HepG2 (cell line): Measurements from ENCODE around the gene PRM3. TPM values are rescaled to one million over a fixed set of nuclear protein-coding genes. Genes with fewer than 3 reads are reported as not detected.
A peak's percentile ranks its signal among the peaks of the same experiment; 100 is the strongest.

Experiments
- ATAC-seq: fragments of 200-7000 bp; cut with Tn5 transposase; 3 replicates; pipeline ENCODE4 v1.9.1; 2020; ENCODE audit warnings: mild to moderate bottlenecking, moderate library complexity
- BruUV-seq: library from RNA; stranded (reverse); fragments of 400-500 nt; replicated peaks from 2 replicates; lab custom pipeline; 2021; lab: Mats Ljungman, UMichigan
- CTCF ChIA-PET: fragments of 300-600 bp; formaldehyde crosslinking; extraction: SDS; loops from one replicate; lab custom pipeline; 2021; ENCODE audit warnings: low total read pairs, inconsistent platforms, low intra/inter-chr PET ratio; lab: Yijun Ruan, JAX
- POLR2A ChIA-PET: fragments of 350-600 bp; sonication (Branson Sonifier 250); formaldehyde crosslinking; loops from one replicate; lab custom pipeline; 2020; ENCODE audit warnings: antibody characterized with exemption, inconsistent platforms; lab: Yijun Ruan, JAX
- DNase-seq: peaks from one replicate; pipeline ENCODE4 v3.0.0-alpha.2; 2015; ENCODE audit warnings: low spot score
- FAIRE-seq: peaks from 3 replicates; lab custom pipeline; 2011; peaks lifted over from hg19 to GRCh38; lab: Jason Lieb, UNC
- H2AFZ ChIP-seq: one replicate; pipeline ENCODE4 v1.6.1; 2011; ENCODE audit warnings: low read length, inconsistent platforms
- H3K27ac ChIP-seq: fragments of 300-600 bp; 3 replicates; pipeline ENCODE4 v1.8.0; 2011; ENCODE audit warnings: mixed run types, mild to moderate bottlenecking, mixed read lengths, low read length, inconsistent platforms; ENCODE audit not compliant: insufficient read depth; ENCODE audit errors: extremely low read length
- H3K27me3 ChIP-seq, 2 experiments: fragments of 200-600 bp in 1 of 2; 2 replicates in 1 of 2; 3 replicates in 1 of 2; pipeline versions ENCODE4 v1.6.0 to v1.8.0; 2011; ENCODE audit warnings: low read length in 2 of 2, mild to moderate bottlenecking in 2 of 2, moderate library complexity in 2 of 2, inconsistent platforms in 1 of 2; ENCODE audit not compliant: insufficient read depth in 2 of 2, control insufficient read depth in 1 of 2
- H3K36me3 ChIP-seq, 2 experiments: fragments of 200-600 bp in 1 of 2; replicated peaks in 1 of 2; 2 replicates in 1 of 2; 3 replicates in 1 of 2; pipeline versions ENCODE4 v1.5.1 to v1.8.0; 2011; ENCODE audit warnings: low read length in 2 of 2, inconsistent platforms in 1 of 2; ENCODE audit not compliant: insufficient read depth in 2 of 2, control insufficient read depth in 1 of 2
- H3K4me1 ChIP-seq: 2 replicates; pipeline ENCODE4 v1.5.1; 2012; ENCODE audit warnings: low read length, inconsistent platforms; ENCODE audit not compliant: insufficient read depth
- H3K4me2 ChIP-seq: 2 replicates; pipeline ENCODE4 v1.6.0; 2011; ENCODE audit warnings: low read depth, low read length, inconsistent platforms
- H3K4me3 ChIP-seq, 3 experiments: fragments of 200-600 bp in 1 of 3; sonication (generic), shearing (Covaris generic) in 1 of 3; replicated peaks in 1 of 3; 2 replicates each; pipeline ENCODE4 v1.5.1; 2011 to 2016; ENCODE audit warnings: low read length in 3 of 3, inconsistent platforms in 2 of 3, low read depth in 2 of 3, mild to moderate bottlenecking in 2 of 3, control low read depth in 1 of 3, mixed read lengths in 1 of 3; ENCODE audit not compliant: insufficient read depth in 1 of 3
- H3K79me2 ChIP-seq: one replicate; pipeline ENCODE4 v1.6.1; 2011; ENCODE audit warnings: low read length, inconsistent platforms; ENCODE audit not compliant: insufficient read depth
- H3K9ac ChIP-seq: 2 replicates; pipeline ENCODE4 v1.6.0; 2011; ENCODE audit warnings: mild to moderate bottlenecking, low read depth, low read length, inconsistent platforms; ENCODE audit not compliant: insufficient read depth
- H3K9me3 ChIP-seq: 2 replicates; pipeline ENCODE4 v1.5.1; 2012; ENCODE audit warnings: mild to moderate bottlenecking, low read length
- H4K20me1 ChIP-seq: 2 replicates; pipeline ENCODE4 v1.6.0; 2011; ENCODE audit warnings: inconsistent platforms, mild to moderate bottlenecking, low read length, moderate library complexity; ENCODE audit not compliant: insufficient read depth
- CEBPG ChIP-seq: IDR thresholded peaks from 2 replicates; pipeline ENCODE4 v1.6.1; 2016
- GLMP ChIP-seq: sonication (generic); formaldehyde crosslinking; IDR thresholded peaks from 2 replicates; pipeline ENCODE4 v1.9.0; 2021; ENCODE audit warnings: missing genetic modification reagents, mild to moderate bottlenecking, borderline replicate concordance
- HDAC1 ChIP-seq: sonication (generic); formaldehyde crosslinking; IDR thresholded peaks from 2 replicates; pipeline ENCODE4 v1.5.1; 2020; ENCODE audit warnings: mild to moderate bottlenecking, missing genetic modification reagents
- MED1 ChIP-seq: sonication (generic); formaldehyde crosslinking; IDR thresholded peaks from 2 replicates; pipeline ENCODE4 v1.4.0; 2020; ENCODE audit warnings: missing genetic modification reagents
- NR1H2 ChIP-seq: sonication (generic); formaldehyde crosslinking; IDR thresholded peaks from 2 replicates; pipeline ENCODE4 v1.8.1; 2022; ENCODE audit warnings: low read depth, missing genetic modification reagents, borderline replicate concordance
- SMAD3 ChIP-seq: sonication (generic); formaldehyde crosslinking; IDR thresholded peaks from 2 replicates; pipeline ENCODE4 v1.4.0; 2020; ENCODE audit warnings: missing genetic modification reagents
- ZFP62 ChIP-seq: sonication (generic); formaldehyde crosslinking; IDR thresholded peaks from 2 replicates; pipeline ENCODE4 v1.4.0; 2020; ENCODE audit warnings: missing genetic modification reagents
- ZFP82 ChIP-seq: sonication (generic); formaldehyde crosslinking; IDR thresholded peaks from 2 replicates; pipeline ENCODE4 v1.5.1; 2020; ENCODE audit warnings: mild to moderate bottlenecking, missing genetic modification reagents, borderline replicate concordance
- ZNF33A ChIP-seq: sonication (generic); formaldehyde crosslinking; IDR thresholded peaks from 2 replicates; pipeline ENCODE4 v1.5.1; 2020; ENCODE audit warnings: missing genetic modification reagents, mild to moderate bottlenecking, moderate library complexity, borderline replicate concordance
- ZNF354B ChIP-seq: sonication (generic); formaldehyde crosslinking; IDR thresholded peaks from 2 replicates; pipeline ENCODE4 v1.8.0; 2022; ENCODE audit warnings: mild to moderate bottlenecking, missing genetic modification reagents
- ZNF788 ChIP-seq: sonication (generic); formaldehyde crosslinking; IDR thresholded peaks from 2 replicates; pipeline ENCODE4 v1.5.0; 2020; ENCODE audit warnings: mild to moderate bottlenecking, missing genetic modification reagents, borderline replicate concordance
- WGBS: methylation state at CpG from one replicate; pipeline ENCODE4 v1.1.6; 2017; ENCODE audit warnings: low lambda C conversion rate; 5-methylcytosine and 5-hydroxymethylcytosine counted together
- in situ Hi-C: cut with HindIII; loops from 2 replicates; pipeline ENCODE4 v1.10.0; 2017; ENCODE audit warnings: low pct_unique_long_range_greater_than_20kb; ENCODE audit not compliant: extremely low pct_ligation_motif_present
- intact Hi-C: fragments of 100-400 bp; cut with micrococcal nuclease; formaldehyde crosslinking; loops from one replicate; pipeline ENCODE4 v1.10.0; 2022; ENCODE audit not compliant: unreplicated experiment
- polyA plus RNA-seq, 8 experiments: library from polyadenylated mRNA; depleted of rRNA in 3 of 8; stranded (reverse) in 7 of 8; unstranded in 1 of 8; fragments of >200 nt; fragmentation: Illumina TruSeq in 4 of 8; extraction: Trizol in 4 of 8; gene quantifications; 2 replicates each; pipeline versions ENCODE4 v1.2.1 to v1.2.3, GENCODE V29; 2011 to 2016; ENCODE audit warnings: low read depth in 4 of 8, missing spikeins in 1 of 8, mixed read lengths in 1 of 8; ENCODE audit not compliant: insufficient read depth in 1 of 8
- total RNA-seq, 5 experiments: library from RNA; depleted of rRNA; stranded (reverse); fragments of >200 nt; fragmentation: Illumina TruSeq; extraction: Trizol; gene quantifications; 2 replicates each; pipeline ENCODE4 v1.2.3, GENCODE V29; 2016; ENCODE audit warnings: low read depth in 1 of 5
- TF ChIP-seq, protein P1 (sequence below): sonication (generic); formaldehyde crosslinking; IDR thresholded peaks from 2 replicates; pipeline ENCODE4 v1.8.0; 2022; ENCODE audit warnings: mild to moderate bottlenecking, missing genetic modification reagents
- TF ChIP-seq, protein P2 (sequence below): sonication (generic); formaldehyde crosslinking; IDR thresholded peaks from 2 replicates; pipeline ENCODE4 v1.4.0; 2020; ENCODE audit warnings: missing genetic modification reagents, mild to moderate bottlenecking, borderline replicate concordance
- TF ChIP-seq, protein P3 (sequence below): sonication (generic); formaldehyde crosslinking; IDR thresholded peaks from 2 replicates; pipeline ENCODE4 v1.4.0; 2020; ENCODE audit warnings: mild to moderate bottlenecking, low read depth, missing genetic modification reagents

Gene PRM3
- total and polyA plus RNA-seq, 2 of the 13 experiments (the other 11 are each of a cell fraction or from before 2014, with no cell fraction given), result not detected

DNA sequence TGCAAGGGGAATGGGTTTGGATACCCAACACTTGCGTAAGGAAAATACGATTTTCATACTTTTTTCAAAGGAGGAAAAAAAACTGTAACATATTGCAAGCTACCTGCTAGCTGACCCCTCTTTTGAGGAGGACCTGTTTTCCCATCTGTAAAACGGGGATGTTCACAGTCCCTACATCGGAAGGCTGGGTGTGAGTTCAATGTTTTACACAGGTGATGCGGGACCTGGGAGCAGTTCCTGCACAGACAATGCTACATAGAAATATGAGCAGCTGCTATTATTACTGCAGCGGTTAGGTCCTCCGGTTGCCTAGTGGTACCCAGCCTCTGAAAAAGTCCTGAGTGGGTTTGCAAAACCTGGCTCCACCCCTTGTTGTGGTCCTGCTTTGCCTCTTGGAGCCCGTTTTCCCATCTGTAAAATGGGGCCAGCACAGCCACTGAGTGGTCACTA lies 20.9 kb downstream of the PRM3 start:
- intact Hi-C loops, result no loop called here
- no peak overlapping the region for H3K9ac ChIP-seq
- H4K20me1 ChIP-seq, result peaks cover 47% of the 10 kb centered on the region
- ChIA-PET CTCF (no interaction called here), POLR2A (interaction anchor here (0.9 to 2.6 kb wide), 16 partner anchors 9 to 308 kb away, joined by 3 to 14 read pairs (median 6); partner anchors contain the start of genes CLEC16A and PRM3)
- FAIRE-seq (no peak), ATAC-seq (no peak), DNase-seq (no peak)
- BruUV-seq, result no TSS peak
- H3K27ac ChIP-seq, result no peak overlapping the region
- H3K4me3 ChIP-seq, result no peak overlapping the region
- H3K9me3 ChIP-seq, result no peaks in the 10 kb centered on the region
- in situ Hi-C loops, result no loop called here
- H3K4me2 ChIP-seq, result peak overlapping the region; percentile 32
- H3K27me3 ChIP-seq, result no peaks in the 10 kb centered on the region; a peak in 1 of 5 replicates
- peaks cover 2 to 8% of the 10 kb centered on the region in 2 experiments; a peak in 4 of 5 replicates for H3K36me3 ChIP-seq
- H3K79me2 ChIP-seq, result peaks cover 28% of the 10 kb centered on the region
- H3K4me1 ChIP-seq, result peaks cover 67% of the 10 kb centered on the region
- no peak overlapping the region for H2AFZ ChIP-seq
- 87% methylated on average over 8 of the region's 8 CpGs for WGBS
- TF ChIP-seq SMAD3, result 0 out of 2 replicates have a peak, but pooled peaks have one; percentile 23
- TF ChIP-seq, protein P1, sequence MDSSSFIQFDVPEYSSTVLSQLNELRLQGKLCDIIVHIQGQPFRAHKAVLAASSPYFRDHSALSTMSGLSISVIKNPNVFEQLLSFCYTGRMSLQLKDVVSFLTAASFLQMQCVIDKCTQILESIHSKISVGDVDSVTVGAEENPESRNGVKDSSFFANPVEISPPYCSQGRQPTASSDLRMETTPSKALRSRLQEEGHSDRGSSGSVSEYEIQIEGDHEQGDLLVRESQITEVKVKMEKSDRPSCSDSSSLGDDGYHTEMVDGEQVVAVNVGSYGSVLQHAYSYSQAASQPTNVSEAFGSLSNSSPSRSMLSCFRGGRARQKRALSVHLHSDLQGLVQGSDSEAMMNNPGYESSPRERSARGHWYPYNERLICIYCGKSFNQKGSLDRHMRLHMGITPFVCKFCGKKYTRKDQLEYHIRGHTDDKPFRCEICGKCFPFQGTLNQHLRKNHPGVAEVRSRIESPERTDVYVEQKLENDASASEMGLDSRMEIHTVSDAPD (CRISPR knock-in tag), result 0 out of 2 replicates have a peak, but pooled peaks have one; percentile 51
- no peak for TF ChIP-seq CEBPG (CRISPR knock-in tag)
- TF ChIP-seq NR1H2 (CRISPR knock-in tag), result no peak
- TF ChIP-seq ZNF33A, result 0 out of 2 replicates have a peak, but pooled peaks have one; percentile 40
- TF ChIP-seq HDAC1 (CRISPR knock-in tag), result peak; percentile 34; the same call in 1 of the 2 replicates
- TF ChIP-seq, protein P2, sequence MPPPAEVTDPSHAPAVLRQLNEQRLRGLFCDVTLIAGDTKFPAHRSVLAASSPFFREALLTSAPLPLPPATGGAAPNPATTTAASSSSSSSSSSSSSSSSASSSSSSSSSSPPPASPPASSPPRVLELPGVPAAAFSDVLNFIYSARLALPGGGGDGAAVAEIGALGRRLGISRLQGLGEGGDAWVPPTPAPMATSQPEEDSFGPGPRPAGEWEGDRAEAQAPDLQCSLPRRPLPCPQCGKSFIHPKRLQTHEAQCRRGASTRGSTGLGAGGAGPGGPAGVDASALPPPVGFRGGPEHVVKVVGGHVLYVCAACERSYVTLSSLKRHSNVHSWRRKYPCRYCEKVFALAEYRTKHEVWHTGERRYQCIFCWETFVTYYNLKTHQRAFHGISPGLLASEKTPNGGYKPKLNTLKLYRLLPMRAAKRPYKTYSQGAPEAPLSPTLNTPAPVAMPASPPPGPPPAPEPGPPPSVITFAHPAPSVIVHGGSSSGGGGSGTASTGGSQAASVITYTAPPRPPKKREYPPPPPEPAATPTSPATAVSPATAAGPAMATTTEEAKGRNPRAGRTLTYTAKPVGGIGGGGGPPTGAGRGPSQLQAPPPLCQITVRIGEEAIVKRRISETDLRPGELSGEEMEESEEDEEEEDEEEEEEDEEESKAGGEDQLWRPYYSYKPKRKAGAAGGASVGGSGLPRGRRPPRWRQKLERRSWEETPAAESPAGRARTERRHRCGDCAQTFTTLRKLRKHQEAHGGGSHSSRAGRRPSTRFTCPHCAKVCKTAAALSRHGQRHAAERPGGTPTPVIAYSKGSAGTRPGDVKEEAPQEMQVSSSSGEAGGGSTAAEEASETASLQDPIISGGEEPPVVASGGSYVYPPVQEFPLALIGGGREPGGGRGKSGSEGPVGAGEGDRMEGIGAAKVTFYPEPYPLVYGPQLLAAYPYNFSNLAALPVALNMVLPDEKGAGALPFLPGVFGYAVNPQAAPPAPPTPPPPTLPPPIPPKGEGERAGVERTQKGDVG (CRISPR knock-in tag), result 0 out of 2 replicates have a peak, but pooled peaks have one; percentile 6
- 0 out of 2 replicates have a peak, but pooled peaks have one; percentile 2 for TF ChIP-seq ZNF788 (CRISPR knock-in tag)
- no peak for TF ChIP-seq ZFP62 (CRISPR knock-in tag)
- TF ChIP-seq ZFP82 (CRISPR knock-in tag), result no peak
- TF ChIP-seq MED1, result no peak
- 0 out of 2 replicates have a peak, but pooled peaks have one; percentile 57 for TF ChIP-seq GLMP (CRISPR knock-in tag)
- TF ChIP-seq, protein P3, sequence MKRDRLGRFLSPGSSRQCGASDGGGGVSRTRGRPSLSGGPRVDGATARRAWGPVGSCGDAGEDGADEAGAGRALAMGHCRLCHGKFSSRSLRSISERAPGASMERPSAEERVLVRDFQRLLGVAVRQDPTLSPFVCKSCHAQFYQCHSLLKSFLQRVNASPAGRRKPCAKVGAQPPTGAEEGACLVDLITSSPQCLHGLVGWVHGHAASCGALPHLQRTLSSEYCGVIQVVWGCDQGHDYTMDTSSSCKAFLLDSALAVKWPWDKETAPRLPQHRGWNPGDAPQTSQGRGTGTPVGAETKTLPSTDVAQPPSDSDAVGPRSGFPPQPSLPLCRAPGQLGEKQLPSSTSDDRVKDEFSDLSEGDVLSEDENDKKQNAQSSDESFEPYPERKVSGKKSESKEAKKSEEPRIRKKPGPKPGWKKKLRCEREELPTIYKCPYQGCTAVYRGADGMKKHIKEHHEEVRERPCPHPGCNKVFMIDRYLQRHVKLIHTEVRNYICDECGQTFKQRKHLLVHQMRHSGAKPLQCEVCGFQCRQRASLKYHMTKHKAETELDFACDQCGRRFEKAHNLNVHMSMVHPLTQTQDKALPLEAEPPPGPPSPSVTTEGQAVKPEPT (CRISPR knock-in tag), result no peak
- 0 out of 2 replicates have a peak, but pooled peaks have one; percentile 60 for TF ChIP-seq ZNF354B (CRISPR knock-in tag)
